Measurements from ENCODE around the gene ABL1.

GRCh38 chr9:130927995-130928900 is 93.2 kb downstream of the ABL1 start:
- TF ChIP-seq CTCF (IDR thresholded peaks at IDR 0.05) (no peak), EP300 (IDR thresholded peaks at IDR 0.05) (no peak), POLR2AphosphoS5 (IDR thresholded peaks at IDR 0.05) (no peak), POLR2A (IDR thresholded peaks at IDR 0.05) (no peak)

All from suprapubic skin (tissue), 4 donors.